HG03354 (cell line): Measurements from ENCODE around the gene RDH11.

Source experiments
- ATAC-seq: cut with Tn5 transposase; IDR thresholded peaks from one replicate; pipeline ENCODE4 v1.9.1; 2021; ENCODE audit warnings: mild to moderate bottlenecking; ENCODE audit not compliant: unreplicated experiment, poor library complexity, severe bottlenecking

Gene RDH11

GRCh38 chr14:67663633-67664032 lies 31.9 kb downstream of the RDH11 start:
- no peak for ATAC-seq

GRCh38 chr14:67653651-67654280 lies 41.8 kb downstream of the RDH11 start:
- ATAC-seq, result no peak

DNA sequence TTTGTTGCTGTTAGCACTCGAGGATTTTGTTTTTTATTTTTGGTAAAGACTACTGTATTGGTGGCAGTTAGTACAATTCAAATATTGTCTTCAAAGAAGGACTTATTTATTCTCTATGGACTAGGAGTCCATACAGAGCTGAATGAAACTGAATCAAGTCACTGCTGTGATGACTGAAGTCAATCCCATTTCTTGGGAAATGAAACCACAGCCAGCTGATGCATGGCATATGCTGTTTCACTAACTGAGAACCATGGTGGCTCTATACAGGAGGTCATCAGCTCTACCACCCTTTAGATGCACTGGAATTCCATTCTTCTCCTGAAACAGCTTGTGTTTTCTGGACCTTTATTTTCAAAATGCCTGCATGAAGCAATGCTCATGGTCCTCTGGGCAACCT lies 43.4 kb downstream of the RDH11 start:
- ATAC-seq, result no peak

DNA sequence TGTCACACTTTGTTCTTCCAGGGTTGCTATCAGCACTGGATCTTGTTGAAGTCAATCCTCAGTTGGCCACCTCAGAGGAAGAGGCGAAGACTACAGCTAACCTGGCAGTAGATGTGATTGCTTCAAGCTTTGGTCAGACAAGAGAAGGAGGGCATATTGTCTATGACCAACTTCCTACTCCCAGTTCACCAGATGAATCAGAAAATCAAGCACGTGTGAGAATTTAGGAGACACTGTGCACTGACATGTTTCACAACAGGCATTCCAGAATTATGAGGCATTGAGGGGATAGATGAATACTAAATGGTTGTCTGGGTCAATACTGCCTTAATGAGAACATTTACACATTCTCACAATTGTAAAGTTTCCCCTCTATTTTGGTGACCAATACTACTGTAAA lies 44.9 kb downstream of the RDH11 start:
- ATAC-seq, result no peak

- ATAC-seq, result no peak
Observed at GRCh38 chr14:67650151-67650550, 45.4 kb downstream of the RDH11 start.

- ATAC-seq, result no peak
Observed at GRCh38 chr14:67646131-67646530, 49.4 kb downstream of the RDH11 start.

DNA sequence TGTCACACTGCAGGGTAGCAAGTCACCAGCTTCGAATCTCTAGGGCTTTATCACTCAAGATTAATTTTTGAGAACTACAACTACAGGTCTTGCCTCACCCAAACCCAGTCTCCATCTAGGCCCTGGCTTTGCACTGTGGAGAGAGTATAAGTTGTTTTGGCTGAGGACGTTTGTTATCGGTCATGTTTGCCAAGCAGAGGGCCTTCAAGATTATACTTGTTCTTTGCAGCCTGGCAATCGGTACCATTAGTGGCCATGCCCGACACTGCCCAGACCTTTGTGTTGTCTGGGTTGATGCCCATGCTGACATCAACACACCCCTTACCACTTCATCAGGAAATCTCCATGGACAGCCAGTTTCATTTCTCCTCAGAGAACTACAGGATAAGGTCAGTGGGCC lies 50.1 kb downstream of the RDH11 start:
- no peak for ATAC-seq

DNA sequence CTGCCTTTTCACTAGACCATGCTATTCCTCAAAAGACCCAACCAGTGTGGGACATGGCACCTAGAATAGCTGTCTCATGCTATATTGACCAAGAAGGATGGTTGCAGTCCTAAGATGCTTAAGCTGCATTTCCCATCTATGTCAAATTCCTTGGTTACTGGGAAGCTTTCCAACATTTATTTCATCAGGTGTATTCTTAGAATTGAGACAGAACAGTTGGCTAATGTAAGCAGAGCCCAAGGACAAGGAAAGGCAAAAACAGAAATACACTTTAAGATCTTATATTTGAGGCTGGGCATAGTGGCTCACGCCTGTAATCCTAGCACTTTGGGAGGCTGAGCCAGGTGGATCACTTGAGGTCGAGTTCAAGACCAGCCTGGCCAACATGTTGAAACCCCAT lies 51.1 kb downstream of the RDH11 start:
- no peak for ATAC-seq

DNA sequence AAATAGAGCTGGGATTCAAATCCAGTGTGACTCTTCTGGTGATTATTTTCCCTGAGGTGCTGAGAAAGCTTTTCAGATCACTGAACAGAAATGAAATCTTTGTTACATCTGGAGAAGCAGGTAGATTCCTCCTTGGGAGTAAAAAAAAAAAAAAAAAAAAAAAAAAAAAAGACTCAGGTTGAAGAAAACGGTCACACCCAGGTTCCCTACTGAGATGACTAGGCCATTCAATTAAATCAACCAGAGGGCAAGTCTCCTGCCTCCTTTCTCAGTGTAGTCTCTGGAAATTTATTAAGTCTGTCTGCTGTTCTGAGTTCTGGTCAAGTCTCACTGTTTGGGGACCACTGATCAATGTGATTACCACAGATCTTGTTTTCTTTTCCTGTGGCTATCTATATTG lies 51.9 kb downstream of the RDH11 start:
- ATAC-seq, result no peak

- ATAC-seq, result no peak
Observed at GRCh38 chr14:67641902-67642749, 53.4 kb downstream of the RDH11 start.

DNA sequence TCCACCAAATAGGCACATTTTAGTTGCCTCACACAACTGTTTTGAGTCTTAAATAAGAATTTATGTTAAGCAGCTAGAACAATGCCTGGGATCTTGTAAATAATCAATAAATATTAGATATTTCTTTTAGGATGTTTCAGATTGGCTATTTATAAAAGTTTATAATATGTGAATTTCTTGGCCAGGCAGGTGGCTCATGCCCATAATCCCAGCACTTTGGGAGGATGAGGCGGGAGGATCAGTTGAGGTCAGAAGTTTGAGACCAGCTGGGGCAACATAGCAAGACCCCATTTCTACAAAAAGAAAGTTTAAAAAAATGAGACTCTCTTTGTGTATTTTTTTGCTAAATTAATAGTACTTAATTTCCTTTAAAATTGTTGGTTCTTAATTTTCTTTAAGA lies 54.1 kb downstream of the RDH11 start:
- ATAC-seq, result no peak

- no peak for ATAC-seq
Observed at GRCh38 chr14:67638642-67639041, 56.9 kb downstream of the RDH11 start.

DNA sequence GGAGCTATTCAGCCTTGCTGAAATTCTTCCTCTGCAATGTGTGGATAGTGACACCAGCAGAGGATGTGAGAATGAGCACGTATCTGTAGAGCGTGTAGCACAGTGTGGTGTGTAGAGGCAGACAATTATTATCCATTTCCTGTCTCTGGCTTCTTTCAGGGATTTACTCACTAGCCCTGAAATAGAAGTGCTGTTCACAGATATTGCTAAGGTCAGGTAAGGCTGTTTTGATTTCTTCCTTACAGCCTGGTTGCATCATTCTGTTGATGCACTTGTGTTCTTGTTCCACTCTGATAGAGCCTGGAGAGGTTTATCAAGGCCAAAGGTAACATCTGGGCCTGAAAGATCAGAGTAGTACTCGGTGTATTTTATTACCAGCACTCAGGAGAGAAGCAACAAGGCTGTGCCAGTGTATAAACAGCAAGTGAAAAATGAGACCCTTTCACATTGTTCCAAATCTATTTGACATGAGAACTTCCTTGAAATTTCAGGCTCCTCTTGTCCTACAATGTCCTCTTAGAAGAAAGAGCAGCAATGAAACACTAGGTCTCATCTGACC lies 59.1 kb downstream of the RDH11 start:
- ATAC-seq, result no peak

DNA sequence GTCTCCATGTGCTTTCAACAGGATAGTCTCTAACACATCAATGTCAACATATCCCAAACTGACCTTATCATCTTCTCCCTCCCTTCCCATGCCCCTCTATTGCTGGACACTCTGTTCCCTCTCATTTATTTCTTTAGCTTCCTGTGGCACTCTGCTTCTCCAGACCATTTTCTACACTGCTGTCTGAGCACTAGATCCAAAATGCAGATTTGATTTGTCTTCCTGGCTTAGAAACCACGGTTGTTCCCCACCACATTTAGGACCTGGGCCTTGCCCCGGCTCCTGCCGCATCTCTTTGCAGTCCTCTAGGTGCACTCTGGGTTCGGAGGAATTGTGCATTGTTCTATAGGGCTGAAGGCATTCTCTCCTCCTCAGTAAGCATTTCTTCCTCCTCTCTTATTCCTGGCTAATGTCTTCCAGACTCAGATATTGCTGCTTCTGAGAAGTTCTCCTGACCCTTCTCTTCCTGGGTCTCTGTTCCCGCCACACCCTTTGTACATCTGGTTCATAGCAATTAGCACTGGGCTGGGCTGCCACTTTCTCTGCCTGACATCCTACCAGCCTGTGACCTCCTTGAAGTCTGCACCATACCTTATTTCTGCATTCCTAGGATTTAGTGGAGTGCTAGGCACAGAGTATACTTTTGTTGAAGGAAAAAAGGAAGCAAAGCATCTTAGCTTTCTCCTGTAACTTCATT lies 62.0 kb downstream of the RDH11 start:
- no peak for ATAC-seq

DNA sequence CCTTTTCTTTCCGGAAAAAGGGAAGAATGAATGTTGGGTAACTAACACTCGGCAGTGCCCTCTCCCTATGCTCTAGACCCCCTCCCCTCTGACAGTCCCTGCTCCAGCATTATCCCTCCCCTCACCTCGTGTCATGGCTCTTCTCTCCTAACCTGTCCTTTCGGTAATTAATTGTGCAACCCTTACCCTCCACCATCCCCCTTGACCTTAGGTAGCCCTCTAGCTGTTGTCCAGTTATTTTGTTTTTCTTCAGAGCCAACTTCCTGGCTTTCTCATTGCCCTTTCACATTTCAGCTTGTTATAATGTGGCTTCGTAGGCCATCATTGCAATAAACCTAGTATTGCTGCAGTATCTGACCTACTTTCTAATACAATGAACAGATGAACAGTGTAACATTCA lies 64.6 kb downstream of the RDH11 start:
- no peak for ATAC-seq

DNA sequence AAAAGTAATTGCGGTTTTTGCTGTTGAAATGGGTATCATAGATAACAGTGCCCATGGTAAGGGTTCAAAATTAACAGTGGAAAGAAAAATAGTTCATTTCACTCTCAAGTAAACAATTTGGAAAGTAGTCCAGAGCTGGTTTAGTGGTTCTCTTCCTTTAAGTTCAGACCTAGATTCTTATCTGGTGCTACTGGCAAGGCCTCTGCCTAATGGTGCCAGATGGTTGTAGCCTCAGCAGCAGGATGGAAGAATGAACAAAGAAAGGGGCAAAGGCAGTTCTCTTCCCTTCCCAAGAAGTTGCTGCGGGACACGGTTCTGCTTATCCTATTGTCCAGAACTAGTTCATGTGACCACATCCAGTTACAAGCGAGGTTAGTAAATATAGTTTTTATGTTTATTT lies 65.4 kb downstream of the RDH11 start:
- no peak for ATAC-seq

- ATAC-seq, result no peak
Observed at GRCh38 chr14:67627519-67627918, 68.0 kb downstream of the RDH11 start.
